ENCODE results near the gene SRSF3.

GRCh38 chr6:36625158-36625919 is 31.2 kb downstream of the SRSF3 start:
- no peak for TF ChIP-seq EZH2phosphoT487 (IDR thresholded peaks at IDR 0.05; ENCODE audit: borderline replicate concordance, low read length)
- no peak for TF ChIP-seq EZH2 (IDR thresholded peaks at IDR 0.05; ENCODE audit: low read length, unreplicated experiment)
